Ammon's horn (tissue), 1 donor: ENCODE results near the gene RGS10.
"Not testable (repeated sequence)": the region's sequence is repeated elsewhere in the genome, so short reads cannot be mapped to it uniquely, and the experiment has no call there.

Experiments used
- DNase-seq: peaks from one replicate; pipeline ENCODE4 v3.0.0-alpha.2; 2016; ENCODE audit warnings: low spot score

Gene RGS10, protein sequence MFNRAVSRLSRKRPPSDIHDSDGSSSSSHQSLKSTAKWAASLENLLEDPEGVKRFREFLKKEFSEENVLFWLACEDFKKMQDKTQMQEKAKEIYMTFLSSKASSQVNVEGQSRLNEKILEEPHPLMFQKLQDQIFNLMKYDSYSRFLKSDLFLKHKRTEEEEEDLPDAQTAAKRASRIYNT

DNA sequence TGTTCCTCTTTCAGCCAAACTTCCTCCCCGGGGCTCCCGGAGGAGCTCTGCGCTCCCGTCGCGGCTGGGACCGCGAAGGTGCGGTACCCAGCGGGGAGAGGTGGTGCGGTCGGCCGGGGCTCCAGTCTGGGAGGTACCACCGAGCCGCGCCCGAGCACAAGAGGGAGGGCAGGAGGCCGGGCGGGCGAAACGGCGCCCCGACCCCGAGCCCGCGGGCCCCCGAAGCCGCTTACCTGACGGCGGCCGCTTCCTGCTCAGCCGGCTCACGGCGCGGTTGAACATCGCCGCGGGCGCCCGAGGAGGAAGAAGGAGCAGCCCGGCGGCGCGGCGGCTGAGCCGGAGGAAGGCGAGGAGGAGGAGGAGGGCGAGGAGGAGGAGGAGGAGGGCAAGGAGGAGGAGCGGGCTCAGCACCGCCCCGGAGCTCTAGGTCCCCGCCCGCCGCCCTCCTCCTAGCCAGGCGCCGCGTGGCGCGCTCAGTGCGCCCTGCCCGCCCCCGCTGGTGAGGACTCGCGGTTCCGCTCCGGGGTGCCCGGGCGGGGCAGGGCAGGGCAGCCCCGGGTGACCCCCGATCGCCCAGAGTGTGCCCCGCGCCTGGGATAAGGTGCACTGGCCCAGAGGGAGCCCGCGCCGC is at the start of gene RGS10:
Gene RGS10, minus strand, starts transcription at position 363 of the 631 bp plus-strand sequence. Its CDS starts 81 bp downstream, at position 282.
- DNase-seq, result peak; percentile 76

DNA sequence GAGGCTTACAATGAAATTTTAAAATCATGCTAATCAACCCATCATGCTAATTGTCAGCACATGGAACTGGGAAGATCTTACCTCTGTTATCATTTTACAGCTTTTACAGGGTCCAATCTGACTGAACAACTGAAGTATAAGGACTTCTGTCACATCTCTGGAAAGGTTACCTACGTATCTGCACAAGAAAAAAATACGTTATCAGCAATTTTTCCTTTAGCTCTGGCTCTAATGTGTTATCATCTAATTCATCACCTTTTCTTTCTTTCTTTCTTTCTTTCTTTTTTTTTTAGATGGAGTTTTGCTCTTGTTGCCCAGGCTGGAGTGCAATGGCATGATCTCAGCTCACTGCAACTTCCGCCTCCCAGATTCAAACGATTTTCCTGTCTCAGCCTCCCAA is 45.6 kb upstream of the RGS10 start:
- DNase-seq, result no peak

DNA sequence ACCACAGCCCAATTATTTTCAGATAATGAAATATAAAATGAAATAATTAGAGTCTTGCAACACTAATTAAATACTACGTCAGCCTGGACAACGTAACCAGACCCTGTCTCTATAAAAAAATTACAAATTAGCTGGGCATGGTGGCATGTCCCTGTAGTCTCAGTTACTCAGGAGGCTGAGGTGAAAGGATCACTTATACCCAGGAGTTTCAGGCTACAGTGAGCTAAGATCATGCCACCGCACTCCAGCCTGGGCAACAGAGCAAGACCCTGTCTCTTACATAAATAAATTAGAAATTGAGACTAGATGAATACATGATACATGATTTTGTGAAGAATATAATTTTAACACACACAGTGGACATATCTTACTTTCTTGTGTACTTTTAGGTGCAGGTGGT is 35.8 kb upstream of the RGS10 start:
- no peak for DNase-seq

DNA sequence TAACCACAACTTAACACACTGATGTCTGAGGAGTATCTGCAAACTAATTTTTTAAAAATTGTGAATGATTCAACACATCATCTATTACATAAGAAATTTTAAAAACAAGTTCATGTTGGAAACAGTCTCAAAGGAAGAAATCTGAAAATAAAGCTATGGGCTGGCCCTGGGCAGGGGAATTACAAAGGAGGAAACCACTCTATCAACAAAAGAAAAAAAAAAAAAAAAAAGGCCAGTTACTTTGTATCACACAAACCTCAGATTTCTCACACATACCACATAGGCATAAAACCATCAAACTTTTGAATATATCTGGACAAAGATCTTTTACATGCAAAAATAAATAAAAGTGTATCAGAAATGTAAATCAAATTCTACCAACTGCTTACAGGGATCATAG is 33.5 kb upstream of the RGS10 start:
- DNase-seq, result no peak

DNA sequence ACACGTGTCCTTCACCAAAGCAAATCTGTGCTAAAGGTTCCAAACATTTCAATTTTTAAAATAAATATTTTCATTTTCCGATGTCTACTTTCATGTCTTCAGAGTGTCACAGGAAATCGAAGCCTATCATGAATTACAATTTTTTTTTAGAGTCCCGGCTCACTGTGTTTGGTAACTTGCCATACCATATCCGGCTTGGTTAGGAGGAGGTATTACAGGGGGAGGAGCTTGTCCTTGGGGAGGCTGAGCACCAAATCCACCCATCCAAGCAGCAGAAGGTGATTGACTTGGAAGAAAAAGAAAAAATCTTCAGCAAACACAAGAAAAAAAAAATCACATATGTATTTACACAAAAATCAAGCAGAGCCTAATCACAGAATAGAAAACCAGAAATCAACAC is 33.0 kb upstream of the RGS10 start:
- DNase-seq, result no peak

DNA sequence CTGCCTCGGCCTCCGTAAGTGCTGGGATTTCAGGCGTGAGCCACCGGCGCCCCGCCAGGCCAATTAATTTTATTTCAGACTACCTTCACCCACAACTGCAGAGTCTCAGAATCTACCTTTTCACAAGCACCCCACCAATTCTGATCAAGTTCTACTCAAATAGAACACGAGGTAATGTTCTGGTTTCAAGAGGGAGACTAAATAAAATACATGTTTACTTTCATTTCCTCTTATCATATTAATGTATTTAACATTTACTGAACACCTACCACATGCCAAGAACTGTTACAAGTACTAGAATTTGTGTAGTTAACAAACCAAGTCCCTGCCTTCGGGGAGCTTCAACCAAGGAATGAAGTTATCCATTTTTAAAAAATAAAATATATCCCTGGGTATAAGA is 25.5 kb upstream of the RGS10 start:
- no peak for DNase-seq

DNA sequence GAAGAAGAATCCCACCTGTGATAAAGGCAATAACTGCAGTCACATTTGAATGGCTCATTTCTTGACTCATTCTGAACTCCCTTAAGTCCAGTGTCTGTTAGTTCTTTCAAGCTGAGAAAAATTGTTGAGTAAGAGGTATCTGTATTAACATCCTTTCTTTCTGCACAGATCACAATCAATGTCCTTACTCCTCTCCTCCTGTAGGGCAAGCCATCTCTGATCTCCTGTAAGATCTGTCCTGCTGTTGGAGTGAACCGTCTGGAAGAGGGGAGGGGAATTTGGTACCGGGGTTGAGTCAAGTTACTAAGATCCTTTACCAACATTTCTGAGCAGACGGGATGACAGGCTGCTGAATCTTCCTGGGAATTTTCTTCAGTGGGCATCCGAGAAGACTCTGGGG is 19.6 kb upstream of the RGS10 start:
- DNase-seq, result no peak

DNA sequence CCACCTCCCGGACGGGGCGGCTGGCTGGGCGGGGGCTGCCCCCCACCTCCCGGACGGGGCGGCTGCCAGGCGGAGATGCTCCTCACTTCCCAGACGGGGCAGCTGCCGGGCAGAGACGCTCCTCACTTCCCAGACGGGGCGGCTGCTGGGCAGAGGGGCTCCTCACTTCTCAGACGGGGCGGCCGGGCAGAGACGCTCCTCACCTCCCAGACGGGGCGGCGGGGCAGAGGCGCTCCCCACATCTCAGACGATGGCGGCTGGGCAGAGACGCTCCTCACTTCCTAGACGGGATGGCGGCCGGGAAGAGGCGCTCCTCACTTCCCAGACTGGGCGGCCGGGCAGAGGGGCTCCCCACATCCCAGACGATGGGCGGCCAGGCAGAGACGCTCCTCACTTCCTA is 17.0 kb upstream of the RGS10 start:
- DNase-seq, result not testable (repeated sequence)

DNA sequence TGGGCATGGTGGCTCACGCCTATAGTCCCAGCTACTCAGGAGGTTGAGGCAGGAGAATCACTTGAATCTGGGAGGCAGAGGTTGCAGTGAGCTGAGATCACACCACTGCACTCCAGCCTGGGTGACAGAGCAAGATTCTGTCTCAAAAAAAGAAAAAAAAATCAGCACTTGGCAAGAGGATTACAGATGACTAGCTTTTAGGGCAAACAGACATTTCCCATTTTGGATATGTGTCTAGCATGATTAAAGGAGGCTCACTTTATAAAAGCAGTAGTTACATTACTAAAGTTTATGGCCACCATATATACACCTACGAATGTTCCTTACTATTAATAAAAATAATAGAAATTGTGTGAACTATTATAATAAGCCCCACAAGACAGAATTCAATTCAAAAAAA is 13.6 kb upstream of the RGS10 start:
- DNase-seq, result not testable (repeated sequence)

DNA sequence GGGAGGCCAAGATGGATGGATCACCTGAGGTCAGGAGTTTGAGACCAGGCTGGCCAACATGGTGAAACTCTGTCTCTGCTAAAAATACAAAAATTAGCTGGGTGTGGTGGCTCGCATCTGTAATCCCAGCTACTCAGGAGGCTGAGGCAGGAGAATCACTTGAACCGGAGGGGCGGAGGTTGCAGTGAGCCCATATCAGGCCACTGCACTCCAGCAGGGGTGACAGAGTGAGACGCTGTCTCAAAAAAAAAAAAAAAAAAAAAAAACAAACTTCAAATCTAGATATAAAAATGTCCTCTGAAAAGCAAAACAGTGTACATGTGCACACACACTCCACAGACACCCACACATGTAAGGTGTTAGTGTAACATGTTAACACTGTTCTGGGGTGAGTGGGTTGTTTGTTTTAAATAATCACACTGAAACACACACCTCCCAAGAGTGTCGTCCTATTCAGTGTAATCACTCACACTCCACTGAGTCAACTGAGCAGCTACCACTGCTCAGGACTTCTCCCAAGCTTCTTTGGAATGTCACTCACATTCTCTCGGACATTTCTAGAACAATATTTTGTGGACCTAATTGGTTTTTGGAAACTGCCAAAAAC is 12.8 kb upstream of the RGS10 start:
- no peak for DNase-seq

DNA sequence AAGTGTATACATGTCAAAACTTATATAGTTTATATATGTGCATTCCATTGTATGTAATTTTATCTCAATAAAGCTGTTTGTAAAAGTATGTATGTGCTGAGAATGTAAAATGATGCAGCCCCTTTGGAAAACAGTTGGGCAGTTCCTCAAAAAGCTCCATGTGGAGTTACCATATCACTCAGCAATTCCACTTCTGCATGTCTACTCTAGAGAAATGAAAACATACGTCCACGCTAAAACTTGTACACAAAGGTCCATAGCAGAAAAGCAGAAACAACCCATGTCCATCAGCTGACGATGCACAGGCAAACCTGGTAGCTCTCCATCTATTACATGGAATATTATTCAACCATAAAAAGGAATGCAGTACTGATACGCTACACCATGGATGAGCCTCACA is 8.3 kb upstream of the RGS10 start:
- DNase-seq, result peak; percentile 38

DNA sequence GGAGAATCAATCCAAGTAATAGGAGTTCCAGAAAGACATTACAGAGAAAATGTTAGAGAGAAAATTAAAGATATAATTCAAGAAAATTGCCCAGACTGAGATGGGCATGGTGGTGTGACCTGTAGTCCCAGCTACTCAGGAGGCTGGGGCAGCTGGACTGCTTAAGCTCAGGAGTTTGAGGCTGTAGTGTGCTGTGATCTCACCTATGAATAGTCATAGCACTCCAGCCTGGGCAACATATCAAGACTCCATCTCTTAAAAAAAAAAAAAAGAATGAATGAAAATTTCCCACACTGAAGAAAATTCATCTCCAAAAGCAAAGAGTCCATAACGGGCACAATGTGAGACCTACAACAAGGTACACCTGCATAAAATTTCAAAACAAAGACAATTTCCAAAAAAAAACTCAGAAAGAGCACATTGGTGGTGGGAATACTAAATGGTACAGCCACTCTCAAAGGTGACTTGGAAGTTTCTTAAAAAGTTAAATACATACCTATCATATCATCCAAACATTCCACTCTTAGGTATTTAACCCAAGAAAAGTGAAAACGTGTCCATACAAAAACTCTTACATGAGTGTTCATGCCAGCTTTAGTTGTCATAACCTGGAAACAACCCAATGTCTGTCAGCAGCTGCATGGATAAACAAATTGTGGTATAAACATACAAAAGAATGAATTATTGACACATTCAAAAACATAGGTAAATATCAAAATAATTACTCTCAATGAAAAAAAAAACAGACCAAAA is 6.9 kb upstream of the RGS10 start:
- no peak for DNase-seq

DNA sequence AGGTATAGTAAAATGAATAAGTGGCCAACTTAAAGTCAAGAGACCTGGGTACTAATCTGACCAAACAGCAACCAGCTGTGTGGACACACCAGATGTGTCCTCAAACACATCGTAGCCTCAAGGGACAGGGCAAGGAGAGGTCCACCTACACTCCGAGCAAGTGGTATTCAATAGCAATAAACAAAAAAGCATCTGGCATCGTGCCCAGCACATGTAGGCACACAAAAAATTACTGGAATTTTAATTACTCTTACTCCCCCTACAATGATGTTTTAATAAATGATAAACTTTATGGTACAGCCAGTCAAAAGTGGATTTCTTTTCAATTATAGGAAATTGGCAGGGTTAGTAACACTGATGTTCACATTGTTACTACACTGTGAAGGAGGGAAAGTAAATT is 3.5 kb upstream of the RGS10 start:
- no peak for DNase-seq

DNA sequence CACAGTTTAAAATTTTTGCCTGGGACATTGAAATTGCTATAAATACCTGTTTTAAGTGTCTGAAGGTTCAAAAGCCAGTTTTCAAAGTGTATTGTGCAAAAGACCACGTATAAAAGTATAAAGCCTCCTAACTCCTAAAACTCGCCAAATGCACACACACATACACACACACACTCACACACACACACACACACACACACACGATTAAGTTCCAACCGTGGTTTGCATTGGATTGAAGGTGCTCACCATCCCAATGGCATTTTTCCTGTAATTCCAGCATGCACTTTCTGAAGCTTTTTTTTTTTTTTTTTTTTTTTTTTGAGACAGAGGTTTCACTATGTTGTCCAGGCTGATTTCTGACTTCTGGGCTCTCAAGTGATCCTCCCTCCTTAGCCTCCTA is 2.8 kb upstream of the RGS10 start:
- DNase-seq, result no peak

DNA sequence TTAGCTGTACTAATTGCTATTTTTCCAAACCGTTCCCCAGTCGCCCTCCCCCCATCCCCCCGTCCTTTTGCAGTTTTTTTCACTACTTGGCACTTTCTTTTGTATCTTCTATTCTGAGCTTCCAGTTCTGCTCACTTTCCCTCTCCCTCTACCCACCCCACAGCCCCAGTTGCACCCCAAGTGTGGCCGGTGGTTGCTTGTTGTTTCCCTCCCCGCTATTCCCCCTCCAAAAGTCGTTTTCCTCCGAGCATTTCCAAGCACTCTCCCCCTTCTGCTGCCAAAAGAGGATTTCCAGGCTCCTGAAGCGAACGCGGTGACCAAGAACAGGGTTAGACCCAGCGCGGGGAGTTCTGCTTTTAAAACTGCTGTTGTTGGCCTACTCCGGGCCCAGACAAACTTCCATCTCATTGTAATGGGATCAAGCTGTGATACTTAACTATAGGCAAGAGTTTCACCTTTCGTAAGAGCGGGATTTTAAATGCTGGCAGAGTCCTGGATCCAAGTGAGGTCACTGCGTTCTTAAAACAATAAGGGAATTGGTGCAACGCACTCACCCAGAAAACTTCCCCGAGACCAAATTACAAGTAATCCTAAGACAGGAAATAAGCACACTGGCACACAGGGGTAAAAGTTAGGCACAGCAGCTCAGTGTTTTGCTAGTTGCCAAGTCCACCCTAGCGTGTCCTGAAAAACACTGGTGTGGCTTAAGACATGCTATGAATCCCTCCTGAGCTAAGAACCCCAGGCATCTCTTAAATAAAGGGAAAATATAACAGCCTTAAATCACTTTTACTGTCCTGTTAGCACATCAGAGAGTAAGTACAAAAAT is 1.5 kb upstream of the RGS10 start:
- DNase-seq, result no peak

DNA sequence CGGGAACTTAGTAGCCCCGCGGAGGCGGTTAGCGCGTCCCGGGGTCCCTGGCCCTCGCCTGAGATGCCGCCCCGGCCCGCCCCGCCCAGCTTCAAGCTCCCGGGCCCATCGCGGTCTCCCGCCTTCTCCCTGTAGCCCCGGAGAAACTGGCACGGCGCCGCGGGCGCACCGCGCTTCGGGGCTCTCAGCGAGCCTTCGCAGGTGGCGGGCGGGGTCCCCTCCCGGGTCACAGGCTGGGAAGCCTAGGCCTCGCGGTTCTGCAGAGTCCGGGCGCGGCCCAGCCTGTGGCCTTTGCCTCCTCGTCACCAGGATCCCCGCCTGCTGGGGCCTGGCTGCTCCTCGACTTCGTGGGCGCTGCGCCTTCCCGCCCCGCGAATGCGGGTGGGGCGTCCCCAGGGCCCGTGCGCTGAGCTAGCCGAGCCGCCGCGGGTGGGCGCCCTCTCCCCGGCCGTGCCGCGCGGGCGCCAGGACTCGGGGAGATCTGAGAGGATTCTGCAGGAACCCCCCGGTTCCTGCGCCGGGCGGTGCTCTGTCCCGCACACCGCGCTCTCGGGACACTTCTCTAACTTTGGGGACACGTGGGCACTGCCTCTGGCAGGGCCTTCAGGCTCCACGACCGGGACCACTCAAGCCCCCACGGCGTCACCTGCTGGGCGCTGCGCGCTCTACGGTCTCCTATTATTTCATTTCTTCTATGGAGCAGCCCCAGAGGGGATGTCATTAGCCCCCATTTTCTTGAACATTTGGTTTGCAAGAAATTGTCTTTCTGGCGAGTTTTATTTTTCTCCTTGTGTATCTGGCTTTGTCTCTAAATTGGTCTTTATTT is 682 bp upstream of the RGS10 start:
- DNase-seq, result no peak

DNA sequence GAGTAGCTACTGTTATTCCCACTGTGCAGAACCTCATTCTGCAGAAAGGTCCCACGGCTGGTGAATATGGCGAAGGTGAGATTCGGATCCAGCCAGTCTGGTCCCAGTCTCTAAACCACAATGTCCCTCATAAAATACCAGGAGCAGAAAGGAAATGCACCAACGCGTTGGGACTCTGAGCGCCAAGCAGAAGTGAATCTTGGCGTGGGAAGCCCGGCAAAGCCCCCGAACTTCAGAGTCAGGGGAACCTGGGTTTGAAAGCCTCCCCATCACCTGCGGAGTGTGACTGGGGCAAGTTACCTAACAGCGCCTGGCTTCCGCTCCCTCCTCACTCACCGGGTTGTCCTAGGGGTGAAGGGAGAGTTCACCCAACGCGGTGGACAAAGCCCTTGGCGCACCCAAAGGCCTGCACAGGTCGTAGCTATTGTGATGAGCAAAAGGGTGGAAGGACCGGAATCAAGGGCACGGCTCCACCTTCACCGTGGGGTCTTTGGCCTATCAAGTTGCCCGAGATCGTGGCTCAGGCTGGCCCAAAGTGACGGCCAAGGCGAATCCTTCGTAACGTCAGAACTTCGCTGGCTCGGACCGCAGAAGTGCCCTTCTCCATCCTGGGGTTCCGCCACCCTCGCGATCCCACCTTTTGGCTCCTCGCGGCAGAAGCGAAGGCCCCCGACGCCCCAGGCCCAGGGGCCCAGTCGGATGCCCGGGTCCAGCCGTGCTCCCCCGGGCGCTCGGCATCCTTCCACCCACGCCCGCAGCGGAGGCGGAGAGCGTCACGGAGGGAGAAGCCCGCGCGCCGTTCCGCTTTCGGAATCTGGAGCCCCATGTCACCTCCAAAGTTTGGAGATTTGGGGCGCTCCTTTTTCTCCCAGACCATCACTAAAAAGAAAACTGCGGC is 811 bp downstream of the RGS10 start:
- no peak for DNase-seq

DNA sequence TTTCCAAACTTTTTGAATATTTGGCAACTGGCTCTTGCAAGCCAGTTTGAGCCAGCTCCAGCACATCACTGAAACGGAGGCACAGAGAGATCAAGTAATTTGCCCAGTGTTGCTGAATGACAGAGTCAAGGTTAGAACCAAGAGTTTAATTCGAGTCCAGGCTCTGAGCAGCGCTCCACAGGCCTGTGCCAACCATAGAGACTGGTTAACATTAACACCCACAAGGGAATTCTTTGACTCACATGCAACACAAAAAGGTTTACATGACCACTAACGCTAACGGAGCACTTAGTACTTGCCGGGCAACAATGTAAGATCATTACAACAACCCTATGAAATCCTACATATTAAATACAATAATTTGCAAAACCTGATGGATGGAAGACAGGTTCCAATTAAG is 1.5 kb downstream of the RGS10 start:
- DNase-seq, result no peak

DNA sequence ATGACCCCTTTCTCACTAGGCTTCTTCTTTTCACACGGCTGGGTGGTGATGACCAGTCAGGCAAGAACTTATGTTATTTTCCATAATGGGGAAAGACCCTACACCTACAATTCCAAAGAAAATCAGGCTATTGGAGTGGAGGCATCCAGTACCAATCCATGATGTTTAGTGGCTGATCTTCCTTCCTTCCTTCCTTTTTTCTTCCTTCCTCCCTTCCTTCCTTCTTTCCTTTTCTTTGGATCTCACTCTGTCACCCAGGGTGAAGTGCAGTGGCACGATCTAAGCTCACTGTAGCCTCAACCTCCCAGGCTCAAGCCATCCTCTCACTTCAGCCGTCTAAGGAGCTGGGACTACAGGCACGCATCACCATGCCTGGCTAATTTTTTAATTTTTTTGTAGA is 2.5 kb downstream of the RGS10 start:
- DNase-seq, result no peak

DNA sequence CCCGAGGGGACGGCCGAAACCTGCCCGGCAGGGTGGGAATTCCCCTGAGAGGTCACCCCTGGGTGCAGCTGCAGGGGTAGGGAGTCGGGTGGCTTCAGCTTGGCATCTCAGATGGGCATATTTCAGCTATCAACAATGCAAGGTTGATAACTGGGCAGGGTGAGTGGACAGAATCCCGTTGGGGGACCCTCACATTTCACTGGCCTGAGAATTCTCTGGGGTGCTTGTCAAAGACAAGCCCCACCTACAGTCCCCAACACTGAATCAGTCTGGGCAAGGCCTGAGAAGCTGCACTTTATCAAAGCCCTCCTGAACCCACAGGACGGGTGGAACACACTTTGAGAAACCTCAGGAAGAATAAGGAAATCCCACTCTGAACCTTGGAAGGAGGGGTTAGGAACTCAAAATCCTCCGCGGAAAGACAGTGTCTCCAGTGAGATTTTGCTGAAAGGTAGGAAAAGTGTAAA is 3.1 kb downstream of the RGS10 start:
- DNase-seq, result no peak
